CD8-positive, alpha-beta memory T cell (primary cell): ENCODE measurements around the gene S100A14. TPM values are rescaled to one million over a fixed set of nuclear protein-coding genes. Genes with fewer than 3 reads are reported as not detected.
"Not testable (repeated sequence)": the region's sequence is repeated elsewhere in the genome, so short reads cannot be mapped to it uniquely, and the experiment has no call there.

Experiments
- CTCF ChIA-PET: fragments of 350-600 bp; sonication (Branson Sonifier 250); formaldehyde crosslinking; loops from one replicate; lab custom pipeline; 2021; ENCODE audit warnings: antibody characterized with exemption; lab: Charles Lee
- POLR2A ChIA-PET: fragments of 350-600 bp; sonication (Branson Sonifier 250); formaldehyde crosslinking; loops from one replicate; lab custom pipeline; 2021; ENCODE audit warnings: antibody characterized with exemption; lab: Charles Lee
- DNase-seq, 5 donors: peaks; one replicate each; pipeline versions ENCODE4 v3.0.0 to v3.0.0-alpha.2; 2020 to 2022; ENCODE audit warnings: mixed read lengths in 1 of 5
- H3K27ac ChIP-seq: one replicate; pipeline ENCODE4 v1.7.0; 2013; ENCODE audit warnings: low read depth, mild to moderate bottlenecking, low read length, moderate library complexity
- H3K27me3 ChIP-seq: 2 replicates; pipeline ENCODE4 v1.7.0; 2013; ENCODE audit warnings: low read length, mild to moderate bottlenecking; ENCODE audit not compliant: insufficient read depth, poor library complexity, severe bottlenecking
- H3K36me3 ChIP-seq: 2 replicates; pipeline ENCODE4 v1.7.0; 2013; ENCODE audit warnings: mild to moderate bottlenecking, low read length, moderate library complexity; ENCODE audit not compliant: insufficient read depth
- H3K4me1 ChIP-seq: 2 replicates; pipeline ENCODE4 v1.7.0; 2013; ENCODE audit warnings: mild to moderate bottlenecking, low read length, moderate library complexity; ENCODE audit not compliant: insufficient read depth
- H3K4me3 ChIP-seq: 2 replicates; pipeline ENCODE4 v1.7.0; 2013; ENCODE audit warnings: mild to moderate bottlenecking, low read length
- H3K9me3 ChIP-seq: 2 replicates; pipeline ENCODE4 v1.7.0; 2013; ENCODE audit warnings: mild to moderate bottlenecking, low read length
- H3K27ac Mint-ChIP-seq, 8 donors: one replicate each; pipeline ENCODE4 v1.8.0; 2020 to 2021; ENCODE audit warnings: mixed read lengths in 8 of 8, mild to moderate bottlenecking in 6 of 8, inconsistent platforms in 3 of 8, moderate library complexity in 3 of 8
- H3K27me3 Mint-ChIP-seq, 2 donors: one replicate each; pipeline ENCODE4 v1.8.0; 2020 to 2021; ENCODE audit warnings: mixed read lengths in 2 of 2, mild to moderate bottlenecking in 1 of 2, moderate library complexity in 1 of 2
- H3K36me3 Mint-ChIP-seq, 3 donors: one replicate each; pipeline ENCODE4 v1.8.0; 2020 to 2021; ENCODE audit warnings: mixed read lengths in 3 of 3, inconsistent platforms in 1 of 3, mild to moderate bottlenecking in 1 of 3
- H3K4me1 Mint-ChIP-seq, 3 donors: one replicate each; pipeline ENCODE4 v1.8.0; 2020 to 2021; ENCODE audit warnings: mixed read lengths in 3 of 3, inconsistent platforms in 1 of 3, mild to moderate bottlenecking in 1 of 3
- H3K4me3 Mint-ChIP-seq, 7 donors: one replicate each; pipeline ENCODE4 v1.8.0; 2020 to 2021; ENCODE audit warnings: mixed read lengths in 7 of 7, mild to moderate bottlenecking in 6 of 7, moderate library complexity in 4 of 7, inconsistent platforms in 2 of 7
- H3K9me3 Mint-ChIP-seq, 5 donors: one replicate each; pipeline ENCODE4 v1.8.0; 2020 to 2022; ENCODE audit warnings: mixed read lengths in 5 of 5, mild to moderate bottlenecking in 3 of 5, moderate library complexity in 2 of 5, inconsistent platforms in 1 of 5
- polyA plus RNA-seq: library from polyadenylated mRNA; unstranded; fragments of 300-500 nt; fragmentation: Illumina TruSeq; gene quantifications from one replicate; pipeline ENCODE4 v1.2.3, GENCODE V29; 2021
- total RNA-seq, 2 experiments: library from RNA; stranded (reverse); gene quantifications; one replicate each; pipeline ENCODE4 v1.2.3, GENCODE V29; 2021

Gene S100A14
- total and polyA plus RNA-seq, 3 experiments from 2014 or later: not detected

DNA sequence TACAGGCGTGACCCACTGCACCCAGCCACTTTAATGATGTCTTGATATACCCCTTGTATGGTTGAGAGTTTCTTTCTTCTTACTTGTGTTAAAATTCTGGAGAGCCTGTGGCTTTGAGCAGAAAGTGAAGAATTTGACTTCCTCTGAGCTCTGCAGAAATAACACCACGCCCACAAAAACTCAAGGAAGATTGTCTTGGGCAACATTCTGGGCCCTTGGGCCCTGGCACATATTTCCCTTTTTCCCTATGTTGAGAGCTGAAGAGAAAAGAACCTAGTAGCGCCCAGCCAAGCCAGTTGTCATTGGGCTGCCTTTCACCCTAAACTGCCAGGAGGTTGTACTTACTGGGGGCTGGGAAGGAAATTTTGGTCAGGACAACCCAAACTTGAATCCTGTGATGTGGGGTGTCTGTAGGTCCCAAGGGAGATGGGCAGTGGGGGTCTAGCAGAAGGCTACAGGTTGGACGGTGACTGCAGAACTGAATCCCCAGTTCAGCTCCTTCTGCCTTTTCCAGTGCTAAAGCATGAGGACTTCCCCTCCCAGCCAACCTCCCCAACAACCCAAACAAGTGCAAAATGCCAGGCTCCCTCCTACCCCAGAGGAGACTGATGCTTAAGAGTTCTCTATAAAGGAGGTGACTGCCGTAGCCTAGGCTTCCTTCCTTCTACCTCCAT, 30.7 kb upstream of the S100A14 start:
- Histone ChIP-seq H3K4me1 (peaks cover 36% of the 10 kb centered on the region), H3K27me3 (no peaks in the 10 kb centered on the region), H3K4me3 (no peak overlapping the region), H3K9me3 (no peaks in the 10 kb centered on the region), H3K27ac (no peak overlapping the region), H3K36me3 (peaks cover 41% of the 10 kb centered on the region)
- POLR2A ChIA-PET: interaction anchor here (1.3 kb wide), 1 partner anchor 12 kb away, joined by 3 read pairs; the partner anchor contains the start of gene CHTOP
- peaks cover 54 to 75% (median 74%) of the 10 kb centered on the region in 3 donors for H3K4me1 Mint-ChIP-seq
- H3K4me3 Mint-ChIP-seq: peak overlapping the region in 1 of 7 donors; percentile 49
- peaks cover 4 to 57% (median 21%) of the 10 kb centered on the region in 3 donors for H3K36me3 Mint-ChIP-seq
- H3K27me3 Mint-ChIP-seq: no peaks in the 10 kb centered on the region
- H3K9me3 Mint-ChIP-seq: no peaks in the 10 kb centered on the region
- CTCF ChIA-PET: no interaction called here
- peak overlapping the region in 7 of 8 donors; percentile 41 to 92 (median 79) for H3K27ac Mint-ChIP-seq
- no peak for DNase-seq

DNA sequence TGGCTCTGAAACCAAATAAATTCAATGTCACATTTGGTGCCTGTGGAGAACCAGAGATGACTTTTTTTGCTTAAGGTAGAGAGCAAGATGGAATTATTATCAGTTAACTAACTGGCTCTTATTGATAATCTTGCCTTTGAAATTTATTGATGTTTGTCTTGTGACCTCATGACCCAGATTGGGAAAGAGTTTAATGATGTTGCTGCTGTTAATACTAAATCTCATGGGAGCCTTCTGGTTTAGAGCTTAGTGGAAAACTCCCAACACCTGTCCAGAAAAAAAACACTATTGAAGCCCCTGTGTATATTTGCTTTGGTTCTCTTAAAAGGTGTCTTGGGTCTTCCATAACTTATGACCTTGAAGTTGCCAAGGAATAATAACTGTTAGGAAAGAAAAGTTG, 27.7 kb upstream of the S100A14 start:
- POLR2A ChIA-PET: interaction anchor here (0.8 to 1.0 kb wide), 3 partner anchors 9 to 12 kb away, joined by 3 to 10 read pairs (median 4); partner anchors contain the start of gene CHTOP
- Mint-ChIP-seq H3K36me3 (peaks cover 8 to 83% (median 27%) of the 10 kb centered on the region in 3 donors), H3K27ac (peak overlapping the region in 7 of 8 donors; percentile 24 to 79 (median 69)), H3K9me3 (no peaks in the 10 kb centered on the region), H3K4me1 (peaks cover 48 to 74% (median 71%) of the 10 kb centered on the region in 3 donors), H3K4me3 (no peak overlapping the region), H3K27me3 (no peaks in the 10 kb centered on the region)
- Histone ChIP-seq H3K27ac (no peak overlapping the region), H3K27me3 (no peaks in the 10 kb centered on the region), H3K36me3 (peaks cover 56% of the 10 kb centered on the region), H3K9me3 (no peaks in the 10 kb centered on the region), H3K4me3 (no peak overlapping the region), H3K4me1 (peaks cover 25% of the 10 kb centered on the region)
- CTCF ChIA-PET: interaction anchor here (0.9 to 1.4 kb wide), 2 partner anchors 10 to 136 kb away, joined by 3 to 5 read pairs; partner anchors contain the start of gene CHTOP
- no peak for DNase-seq

GRCh38 chr1:153643100-153643499, 27.0 kb upstream of the S100A14 start:
- Histone ChIP-seq H3K27ac (no peak overlapping the region), H3K36me3 (peaks cover 62% of the 10 kb centered on the region), H3K4me3 (no peak overlapping the region), H3K9me3 (no peaks in the 10 kb centered on the region), H3K27me3 (no peaks in the 10 kb centered on the region), H3K4me1 (peaks cover 20% of the 10 kb centered on the region)
- H3K4me1 Mint-ChIP-seq: peaks cover 48 to 79% (median 71%) of the 10 kb centered on the region in 3 donors
- ChIA-PET POLR2A (interaction anchor here (0.9 to 1.0 kb wide), 2 partner anchors 9 kb away, joined by 3 to 10 read pairs; partner anchors contain the start of gene CHTOP), CTCF (interaction anchor here (0.6 to 1.4 kb wide), 3 partner anchors 8 to 135 kb away, joined by 3 to 5 read pairs (median 3); partner anchors contain the start of gene CHTOP)
- H3K27me3 Mint-ChIP-seq: no peaks in the 10 kb centered on the region
- H3K36me3 Mint-ChIP-seq: peaks cover 8 to 90% (median 27%) of the 10 kb centered on the region in 3 donors
- no peaks in the 10 kb centered on the region for H3K9me3 Mint-ChIP-seq
- peak overlapping the region in 6 of 8 donors; percentile 12 to 79 (median 44) for H3K27ac Mint-ChIP-seq
- no peak for DNase-seq
- H3K4me3 Mint-ChIP-seq: peak overlapping the region in 1 of 7 donors; percentile 63

DNA sequence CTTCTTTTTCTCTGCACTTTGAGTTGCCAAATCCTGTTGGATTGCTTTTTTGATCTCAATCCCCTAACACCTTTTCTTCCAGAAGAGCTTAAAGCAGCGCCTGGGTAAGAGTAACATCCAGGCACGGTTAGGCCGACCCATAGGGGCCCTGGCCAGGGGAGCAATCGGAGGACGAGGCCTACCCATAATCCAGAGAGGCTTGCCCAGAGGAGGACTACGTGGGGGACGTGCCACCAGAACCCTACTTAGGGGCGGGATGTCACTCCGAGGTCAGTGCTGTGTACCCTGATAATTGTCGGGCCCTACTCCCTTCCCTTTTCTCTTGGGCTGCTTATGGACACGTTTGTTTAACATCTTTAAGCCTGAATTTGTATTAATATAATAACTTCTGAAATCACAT, 26.0 kb upstream of the S100A14 start:
- Mint-ChIP-seq H3K27me3 (no peaks in the 10 kb centered on the region), H3K9me3 (no peaks in the 10 kb centered on the region), H3K4me3 (no peak overlapping the region), H3K4me1 (peaks cover 48 to 77% (median 68%) of the 10 kb centered on the region in 3 donors), H3K27ac (peak overlapping the region in 6 of 8 donors; percentile 10 to 76 (median 46)), H3K36me3 (peaks cover 9 to 94% (median 29%) of the 10 kb centered on the region in 3 donors)
- H3K9me3 ChIP-seq: no peaks in the 10 kb centered on the region
- peaks cover 29% of the 10 kb centered on the region for H3K4me1 ChIP-seq
- DNase-seq: no peak
- H3K36me3 ChIP-seq: peaks cover 71% of the 10 kb centered on the region
- CTCF ChIA-PET: no interaction called here
- no peaks in the 10 kb centered on the region for H3K27me3 ChIP-seq
- POLR2A ChIA-PET: no interaction called here
- H3K27ac ChIP-seq: no peak overlapping the region
- no peak overlapping the region for H3K4me3 ChIP-seq

DNA sequence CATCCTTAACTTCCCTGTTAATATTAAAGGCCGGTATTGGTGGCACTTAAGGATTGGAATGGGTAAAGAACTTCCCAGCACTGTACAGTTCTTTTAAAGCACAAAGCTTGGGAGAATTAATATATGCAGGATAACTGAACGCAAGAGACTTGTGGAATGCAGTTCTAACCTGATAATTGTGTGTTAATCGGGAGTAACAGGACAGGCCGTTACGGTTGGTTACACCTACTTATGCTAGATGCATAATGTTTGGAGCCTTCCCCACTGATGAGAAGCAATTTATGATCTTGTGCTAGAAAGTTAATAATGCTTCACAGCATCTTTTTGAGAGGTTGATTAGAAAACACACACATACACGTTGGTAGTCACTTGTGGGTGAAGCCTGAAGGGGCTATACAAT, 24.7 kb upstream of the S100A14 start:
- Histone ChIP-seq H3K4me1 (peaks cover 41% of the 10 kb centered on the region), H3K27me3 (no peaks in the 10 kb centered on the region), H3K9me3 (no peaks in the 10 kb centered on the region), H3K36me3 (peaks cover 80% of the 10 kb centered on the region), H3K27ac (no peak overlapping the region), H3K4me3 (no peak overlapping the region)
- Mint-ChIP-seq H3K27ac (peak overlapping the region in 5 of 8 donors; percentile 3 to 76 (median 33)), H3K9me3 (no peaks in the 10 kb centered on the region), H3K36me3 (peaks cover 14 to 94% (median 33%) of the 10 kb centered on the region in 3 donors), H3K27me3 (no peaks in the 10 kb centered on the region), H3K4me1 (peaks cover 43 to 77% (median 70%) of the 10 kb centered on the region in 3 donors), H3K4me3 (no peak overlapping the region)
- ChIA-PET CTCF (interaction anchor here (1.2 kb wide), 1 partner anchor 133 kb away, joined by 3 read pairs; no protein-coding TSS in a partner anchor), POLR2A (interaction anchor here (0.5 to 1.3 kb wide), 3 partner anchors 8 to 431 kb away, joined by 4 to 6 read pairs (median 4); no protein-coding TSS in a partner anchor)
- DNase-seq: no peak

DNA sequence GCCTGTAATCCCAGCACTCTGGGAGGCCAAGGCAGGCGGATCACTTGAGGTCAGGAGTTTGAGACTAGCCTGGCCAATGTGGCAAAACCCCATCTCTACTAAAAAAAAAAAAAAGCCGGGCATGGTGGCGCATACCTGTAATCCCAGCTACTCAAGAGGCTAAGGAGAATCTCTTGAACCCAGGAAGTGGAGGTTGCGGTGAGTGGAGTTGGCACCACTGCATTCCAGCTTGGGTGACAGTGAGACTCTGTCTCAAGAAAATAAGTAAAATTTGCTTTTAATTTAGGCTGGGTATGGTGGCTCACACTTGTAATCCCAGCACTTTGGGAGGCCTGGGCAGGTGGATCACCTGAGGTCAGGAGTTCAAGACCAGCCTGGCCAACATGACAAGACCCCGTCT, 24.1 kb upstream of the S100A14 start:
- not testable (repeated sequence) for H3K4me3 Mint-ChIP-seq, H3K9me3 Mint-ChIP-seq, H3K27ac ChIP-seq, H3K27me3 ChIP-seq, DNase-seq, H3K4me3 ChIP-seq, H3K27me3 Mint-ChIP-seq, H3K9me3 ChIP-seq
- H3K4me1 Mint-ChIP-seq: peaks cover 39 to 77% (median 68%) of the 10 kb centered on the region in 3 donors
- H3K27ac Mint-ChIP-seq: peak overlapping the region in 4 of 8 donors; percentile 3 to 48 (median 31)
- H3K36me3 Mint-ChIP-seq: peaks cover 11 to 91% (median 27%) of the 10 kb centered on the region in 3 donors
- POLR2A ChIA-PET: interaction anchor here (1.3 kb wide), 1 partner anchor 9 kb away, joined by 4 read pairs; no protein-coding TSS in a partner anchor
- CTCF ChIA-PET: interaction anchor here (0.6 to 1.2 kb wide), 2 partner anchors 130 to 132 kb away, joined by 3 read pairs; no protein-coding TSS in a partner anchor
- peaks cover 47% of the 10 kb centered on the region for H3K4me1 ChIP-seq
- peaks cover 76% of the 10 kb centered on the region for H3K36me3 ChIP-seq

GRCh38 chr1:153639280-153639679, 23.2 kb upstream of the S100A14 start:
- Histone ChIP-seq H3K27me3 (no peaks in the 10 kb centered on the region), H3K4me3 (no peak overlapping the region), H3K9me3 (no peaks in the 10 kb centered on the region), H3K4me1 (peaks cover 48% of the 10 kb centered on the region), H3K27ac (no peak overlapping the region), H3K36me3 (peaks cover 66% of the 10 kb centered on the region)
- Mint-ChIP-seq H3K27me3 (no peaks in the 10 kb centered on the region), H3K4me1 (peaks cover 40 to 74% (median 63%) of the 10 kb centered on the region in 3 donors), H3K27ac (peak overlapping the region in 1 of 8 donors; percentile 93), H3K4me3 (peak overlapping the region in 1 of 7 donors; percentile 51), H3K9me3 (no peaks in the 10 kb centered on the region), H3K36me3 (peaks cover 11 to 86% (median 27%) of the 10 kb centered on the region in 3 donors)
- POLR2A ChIA-PET: no interaction called here
- CTCF ChIA-PET: no interaction called here
- DNase-seq: no peak
